Kidney (tissue), 14 donors: ENCODE results near the gene SLC1A2. TPM values are rescaled to one million over a fixed set of nuclear protein-coding genes. Genes with fewer than 3 reads are reported as not detected.

ENCODE experiments used
- DNase-seq, 5 donors: peaks; one replicate each; pipeline ENCODE4 v3.0.0-alpha.2; 2013 to 2020
- FAIRE-seq: peaks from 2 replicates; lab custom pipeline; 2012; peaks lifted over from hg19 to GRCh38; lab: Jason Lieb, UNC
- H3K27ac ChIP-seq, 2 donors: one replicate each; pipeline ENCODE4 v1.7.0; 2013; ENCODE audit warnings: low read depth in 2 of 2, low read length in 2 of 2, inconsistent platforms in 1 of 2
- H3K27me3 ChIP-seq: one replicate; pipeline ENCODE4 v1.7.1; 2013; ENCODE audit warnings: low read length, inconsistent platforms; ENCODE audit not compliant: control insufficient read depth, insufficient read depth
- H3K36me3 ChIP-seq, 3 donors: one replicate each; pipeline versions ENCODE4 v1.7.0 to v1.7.1; 2013; ENCODE audit warnings: low read length in 3 of 3, control low read depth in 1 of 3, inconsistent platforms in 1 of 3; ENCODE audit not compliant: insufficient read depth in 3 of 3, control insufficient read depth in 2 of 3
- H3K4me1 ChIP-seq, 3 donors: one replicate each; pipeline versions ENCODE4 v1.7.0 to v1.7.1; 2013; ENCODE audit warnings: low read length in 3 of 3, inconsistent platforms in 1 of 3, low read depth in 1 of 3; ENCODE audit not compliant: control insufficient read depth in 2 of 3, insufficient read depth in 2 of 3
- H3K4me3 ChIP-seq, 3 donors: one replicate each; pipeline versions ENCODE4 v1.7.0 to v1.8.1; 2013; ENCODE audit warnings: low read length in 3 of 3, control low read depth in 1 of 3, inconsistent platforms in 1 of 3
- H3K9ac ChIP-seq, 3 donors: one replicate each; pipeline versions ENCODE4 v1.7.0 to v1.7.1; 2013; ENCODE audit warnings: low read length in 3 of 3, control low read depth in 1 of 3, inconsistent platforms in 1 of 3
- H3K9me3 ChIP-seq, 3 donors: one replicate each; pipeline versions ENCODE4 v1.7.0 to v1.7.1; 2013; ENCODE audit warnings: low read length in 3 of 3, control low read depth in 1 of 3, inconsistent platforms in 1 of 3; ENCODE audit not compliant: control insufficient read depth in 2 of 3, insufficient read depth in 1 of 3
- intact Hi-C: fragments of 100-400 bp; cut with DNase I; formaldehyde crosslinking; loops from one replicate; pipeline ENCODE4 v1.11.1; 2022
- polyA plus RNA-seq: library from polyadenylated mRNA; stranded (reverse); fragments of 350-450 nt; fragmentation: Illumina TruSeq; extraction: RNeasy Lipid Tissue Mini Kit (QIAGEN cat#74804); gene quantifications from one replicate; pipeline ENCODE4 v1.2.3, GENCODE V29; 2014; ENCODE audit warnings: low read depth, low replicate concordance; ENCODE audit not compliant: insufficient read depth
- total RNA-seq: library from RNA; stranded (reverse); fragmentation: NEBNext Ultra II Directional; extraction: Animal tissue kit (Norgen Biotek cat#: 25700); gene quantifications from one replicate; pipeline ENCODE4 v1.2.1, GENCODE V29; 2021
- TF ChIP-seq, protein P1 (sequence below): IDR thresholded peaks from 3 replicates; pipeline ENCODE4 v1.5.1; 2012; ENCODE audit warnings: mild to moderate bottlenecking, moderate library complexity, borderline replicate concordance; ENCODE audit not compliant: insufficient read depth; ENCODE audit errors: extremely low read depth
- donor health status: control.
- donor health status: control.
- donor health status: control.
- donor health status: control.
- donor health status: control.
- donor health status: DM: yes; HTN: yes; CAD: no.
- donor health status: Normal renal cell carcinoma (clear cell type).

SLC1A2 gene
- total and polyA plus RNA-seq, 2 donors from 2014 or later = 0.11 to 0.28 TPM

DNA sequence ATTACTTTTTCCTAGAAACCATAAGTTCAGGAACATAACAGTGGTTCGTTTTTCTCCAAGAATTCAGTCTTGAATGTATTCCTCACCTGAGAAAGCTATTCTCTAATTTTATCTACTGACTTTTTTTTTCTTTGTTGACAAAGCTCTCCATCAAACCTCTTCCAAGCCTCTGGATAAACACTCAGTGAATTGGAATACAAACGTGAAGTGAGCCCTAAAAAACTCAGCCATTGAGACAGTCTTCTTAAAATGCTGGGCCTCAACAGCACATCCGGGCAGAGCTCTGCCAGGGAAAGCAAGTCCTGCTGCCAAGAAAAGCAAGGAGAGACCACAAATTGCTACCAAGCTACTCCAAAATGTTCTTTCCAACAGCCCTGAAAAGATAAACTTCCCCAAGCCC is 7.7 kb upstream of the SLC1A2 start:
- Histone ChIP-seq H3K27ac (no peak overlapping the region), H3K36me3 (no peaks in the 10 kb centered on the region), H3K4me3 (no peak overlapping the region), H3K9ac (no peak overlapping the region), H3K4me1 (peaks cover 0 to 4% (median 0%) of the 10 kb centered on the region in 3 donors), H3K27me3 (peaks cover 4% of the 10 kb centered on the region), H3K9me3 (no peaks in the 10 kb centered on the region)
- FAIRE-seq (no peak), DNase-seq (no peak)
- TF ChIP-seq, protein P1, sequence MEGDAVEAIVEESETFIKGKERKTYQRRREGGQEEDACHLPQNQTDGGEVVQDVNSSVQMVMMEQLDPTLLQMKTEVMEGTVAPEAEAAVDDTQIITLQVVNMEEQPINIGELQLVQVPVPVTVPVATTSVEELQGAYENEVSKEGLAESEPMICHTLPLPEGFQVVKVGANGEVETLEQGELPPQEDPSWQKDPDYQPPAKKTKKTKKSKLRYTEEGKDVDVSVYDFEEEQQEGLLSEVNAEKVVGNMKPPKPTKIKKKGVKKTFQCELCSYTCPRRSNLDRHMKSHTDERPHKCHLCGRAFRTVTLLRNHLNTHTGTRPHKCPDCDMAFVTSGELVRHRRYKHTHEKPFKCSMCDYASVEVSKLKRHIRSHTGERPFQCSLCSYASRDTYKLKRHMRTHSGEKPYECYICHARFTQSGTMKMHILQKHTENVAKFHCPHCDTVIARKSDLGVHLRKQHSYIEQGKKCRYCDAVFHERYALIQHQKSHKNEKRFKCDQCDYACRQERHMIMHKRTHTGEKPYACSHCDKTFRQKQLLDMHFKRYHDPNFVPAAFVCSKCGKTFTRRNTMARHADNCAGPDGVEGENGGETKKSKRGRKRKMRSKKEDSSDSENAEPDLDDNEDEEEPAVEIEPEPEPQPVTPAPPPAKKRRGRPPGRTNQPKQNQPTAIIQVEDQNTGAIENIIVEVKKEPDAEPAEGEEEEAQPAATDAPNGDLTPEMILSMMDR = no peak
- intact Hi-C loops = no loop called here

DNA sequence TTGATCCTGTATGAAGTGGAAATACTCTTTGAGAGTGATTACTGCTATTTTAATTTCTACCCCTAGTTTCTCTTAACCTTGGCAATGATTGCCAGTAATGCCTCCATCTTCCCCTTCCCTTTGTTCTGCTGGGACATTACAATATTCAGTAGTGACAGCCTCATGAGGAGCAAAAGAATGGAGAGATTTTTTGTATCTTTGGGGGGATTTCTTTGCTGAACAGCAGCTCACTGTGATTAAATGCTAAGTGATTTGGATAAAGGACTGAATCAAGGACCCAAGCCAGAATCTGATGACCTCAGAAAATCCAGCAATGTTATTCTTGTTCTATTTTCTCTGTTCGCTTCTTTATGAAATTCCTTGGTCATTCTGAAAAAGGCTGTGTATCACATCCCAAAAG is 7.0 kb upstream of the SLC1A2 start:
- Histone ChIP-seq H3K36me3 (no peaks in the 10 kb centered on the region), H3K9me3 (no peaks in the 10 kb centered on the region), H3K9ac (no peak overlapping the region), H3K4me3 (no peak overlapping the region), H3K4me1 (peaks cover 0 to 4% (median 0%) of the 10 kb centered on the region in 3 donors), H3K27ac (no peak overlapping the region), H3K27me3 (peaks cover 5% of the 10 kb centered on the region)
- DNase-seq (no peak), FAIRE-seq (no peak)
- intact Hi-C loops = no loop called here
- TF ChIP-seq, protein P1 = no peak

DNA sequence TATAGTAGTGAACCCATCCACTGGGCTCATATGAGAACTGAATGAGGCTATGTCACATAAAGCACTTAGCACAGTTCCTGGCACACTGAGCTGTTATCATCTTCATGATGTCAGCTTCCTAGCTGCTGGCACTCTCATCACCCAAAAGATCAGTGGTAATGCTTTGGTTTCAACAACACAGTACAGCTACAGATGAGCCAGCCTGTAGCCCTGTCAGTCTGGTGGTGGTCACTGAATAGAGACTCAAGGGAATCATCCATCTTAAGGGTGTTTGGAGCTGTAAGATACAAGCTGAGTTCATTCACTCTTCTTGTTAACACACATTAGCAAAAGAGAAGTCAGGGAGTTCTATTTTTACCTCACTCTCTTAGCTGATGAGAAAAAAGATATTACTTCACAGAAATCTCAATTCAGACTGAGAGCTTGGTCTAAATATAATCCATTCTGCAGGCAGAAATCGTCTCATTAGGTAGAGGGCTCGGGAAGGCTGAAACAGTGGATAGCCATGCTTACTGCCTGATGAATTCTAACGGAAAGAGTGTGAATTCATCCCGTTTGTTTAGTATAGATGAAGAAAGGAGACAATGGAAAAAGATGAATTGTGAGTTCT is 6.3 kb upstream of the SLC1A2 start:
- H3K36me3 ChIP-seq = no peaks in the 10 kb centered on the region
- peaks cover 9% of the 10 kb centered on the region for H3K27me3 ChIP-seq
- peaks cover 0 to 4% (median 0%) of the 10 kb centered on the region in 3 donors for H3K4me1 ChIP-seq
- FAIRE-seq (no peak), DNase-seq (no peak)
- no peak overlapping the region for H3K4me3 ChIP-seq
- intact Hi-C loops = no loop called here
- H3K9ac ChIP-seq = no peak overlapping the region
- H3K27ac ChIP-seq = no peak overlapping the region
- H3K9me3 ChIP-seq = no peaks in the 10 kb centered on the region
- TF ChIP-seq, protein P1 = no peak
